Measurements from ENCODE around the gene NRG3.

Gene NRG3

DNA sequence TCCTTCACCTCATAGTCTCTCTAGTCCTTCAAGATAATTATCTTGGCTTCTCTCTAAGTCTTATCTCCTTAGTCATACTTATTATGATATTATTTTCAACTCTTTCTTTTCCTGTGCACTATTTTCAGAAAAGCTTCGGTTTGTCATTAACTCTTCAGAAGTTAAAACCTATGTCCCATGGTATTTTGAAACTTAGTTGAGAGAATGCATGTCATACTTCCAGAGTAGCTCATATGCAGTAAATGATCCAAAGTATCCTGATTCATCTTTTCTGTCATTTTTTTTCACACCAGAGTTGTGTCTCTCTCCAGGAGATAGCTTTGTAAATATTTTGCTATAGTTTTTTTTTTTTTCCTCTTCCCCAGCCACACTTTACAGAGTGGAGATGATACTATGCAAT is 1008.6 kb downstream of the NRG3 start:
- Histone ChIP-seq H3K36me3 (ENCODE audit: control insufficient read depth, insufficient read depth, low read length) (no peaks in the 10 kb centered on the region), H3K9me3 (ENCODE audit: control insufficient read depth, low read length) (no peaks in the 10 kb centered on the region), H3K27me3 (replicated peaks; ENCODE audit: control insufficient read depth, insufficient read depth, low read length, poor library complexity, severe bottlenecking) (no peaks in the 10 kb centered on the region), H3K27ac (ENCODE audit: insufficient read depth, low read length, poor library complexity, severe bottlenecking) (no peak overlapping the region), H3K4me1 (ENCODE audit: control insufficient read depth, insufficient read depth, low read length, poor library complexity, severe bottlenecking) (no peaks in the 10 kb centered on the region), H3K4me3 (ENCODE audit: insufficient read depth, low read depth, low read length, poor library complexity, severe bottlenecking) (no peak overlapping the region)
- DNase-seq: no peak

DNA sequence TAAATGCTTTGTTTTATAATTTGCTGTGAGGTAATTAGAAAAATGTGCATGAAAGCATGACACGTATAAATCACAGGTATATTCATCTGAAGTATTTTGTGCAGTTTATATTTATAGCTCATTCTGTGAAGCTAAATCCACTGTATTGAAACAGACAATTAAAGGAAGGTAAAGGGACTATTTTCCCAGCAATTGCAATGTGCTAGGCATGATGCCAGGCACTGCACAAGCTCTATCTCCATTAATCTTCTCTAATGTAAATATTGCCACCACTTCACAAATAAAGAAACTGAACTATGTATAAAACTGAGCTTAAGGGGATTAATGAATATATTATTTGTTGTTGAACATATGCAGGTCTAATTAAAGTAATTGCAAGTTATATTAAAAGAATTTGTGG is 1012.5 kb downstream of the NRG3 start:
- H3K4me3 ChIP-seq (ENCODE audit: insufficient read depth, low read depth, low read length, poor library complexity, severe bottlenecking): no peak overlapping the region
- no peaks in the 10 kb centered on the region for H3K27me3 ChIP-seq (replicated peaks; ENCODE audit: control insufficient read depth, insufficient read depth, low read length, poor library complexity, severe bottlenecking)
- DNase-seq: no peak
- no peaks in the 10 kb centered on the region for H3K9me3 ChIP-seq (ENCODE audit: control insufficient read depth, low read length)
- no peaks in the 10 kb centered on the region for H3K36me3 ChIP-seq (ENCODE audit: control insufficient read depth, insufficient read depth, low read length)
- H3K27ac ChIP-seq (ENCODE audit: insufficient read depth, low read length, poor library complexity, severe bottlenecking): no peak overlapping the region
- no peaks in the 10 kb centered on the region for H3K4me1 ChIP-seq (ENCODE audit: control insufficient read depth, insufficient read depth, low read length, poor library complexity, severe bottlenecking)

DNA sequence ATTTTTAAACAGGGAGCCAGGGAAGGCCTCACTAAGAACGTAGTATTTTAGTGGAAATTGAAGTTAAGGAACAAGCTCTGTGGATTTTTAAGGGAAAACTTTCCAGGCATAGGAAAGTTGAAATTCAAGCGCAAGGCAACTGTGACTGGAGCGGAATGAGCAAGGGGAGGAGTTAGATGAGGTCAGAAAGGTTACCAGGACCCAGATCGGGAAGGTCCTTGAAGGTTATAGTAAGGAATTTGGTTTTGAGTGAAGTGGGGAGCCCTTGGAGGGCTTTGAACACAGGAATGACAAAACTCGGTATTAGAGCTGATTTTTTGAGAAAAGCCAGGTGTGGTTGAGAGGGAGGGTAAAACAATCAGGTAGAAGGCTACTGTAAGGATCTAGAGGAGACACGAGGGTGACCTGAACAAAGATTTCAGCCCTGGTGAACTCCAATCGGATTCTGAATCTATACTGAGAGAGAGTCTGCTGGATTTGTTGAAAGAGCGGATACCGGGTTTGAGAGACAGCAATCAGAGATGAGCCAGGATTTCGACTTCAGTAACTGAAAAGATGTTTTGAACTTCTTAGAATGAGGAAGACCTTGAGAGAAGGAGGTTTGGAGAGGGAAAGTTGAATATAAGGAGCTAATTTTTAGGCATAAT is 1013.9 kb downstream of the NRG3 start:
- no peak for DNase-seq

DNA sequence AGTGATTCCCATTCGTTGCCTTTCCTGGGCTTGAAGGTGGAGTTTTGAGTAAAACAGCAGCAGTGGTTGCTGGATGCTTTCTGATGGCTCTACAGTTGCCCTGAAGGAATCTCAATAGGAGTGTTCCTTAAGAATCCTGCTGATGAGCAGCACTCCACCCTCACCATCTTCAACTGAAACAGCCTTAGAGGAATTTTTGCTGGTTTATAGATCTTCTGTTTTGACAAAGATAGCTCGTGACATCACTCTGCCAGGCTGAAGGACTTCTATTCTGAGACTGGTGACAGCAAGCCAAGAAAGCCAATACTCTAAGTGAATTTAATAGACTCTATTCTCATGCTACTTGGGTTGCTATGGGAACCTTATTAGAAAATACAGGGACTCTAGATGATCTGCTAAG is 1014.7 kb downstream of the NRG3 start:
- Histone ChIP-seq H3K36me3 (ENCODE audit: control insufficient read depth, insufficient read depth, low read length) (no peaks in the 10 kb centered on the region), H3K27ac (ENCODE audit: insufficient read depth, low read length, poor library complexity, severe bottlenecking) (no peak overlapping the region), H3K4me3 (ENCODE audit: insufficient read depth, low read depth, low read length, poor library complexity, severe bottlenecking) (no peak overlapping the region), H3K4me1 (ENCODE audit: control insufficient read depth, insufficient read depth, low read length, poor library complexity, severe bottlenecking) (no peaks in the 10 kb centered on the region), H3K9me3 (ENCODE audit: control insufficient read depth, low read length) (no peaks in the 10 kb centered on the region), H3K27me3 (replicated peaks; ENCODE audit: control insufficient read depth, insufficient read depth, low read length, poor library complexity, severe bottlenecking) (no peaks in the 10 kb centered on the region)
- no peak for DNase-seq

More for the DNA sequence above, 1013.9 kb downstream of the NRG3 start:
- Histone ChIP-seq H3K4me1 (ENCODE audit: control insufficient read depth, insufficient read depth, low read length, poor library complexity, severe bottlenecking) (no peaks in the 10 kb centered on the region), H3K36me3 (ENCODE audit: control insufficient read depth, insufficient read depth, low read length) (no peaks in the 10 kb centered on the region), H3K27ac (ENCODE audit: insufficient read depth, low read length, poor library complexity, severe bottlenecking) (no peak overlapping the region), H3K9me3 (ENCODE audit: control insufficient read depth, low read length) (no peaks in the 10 kb centered on the region), H3K27me3 (replicated peaks; ENCODE audit: control insufficient read depth, insufficient read depth, low read length, poor library complexity, severe bottlenecking) (no peaks in the 10 kb centered on the region), H3K4me3 (ENCODE audit: insufficient read depth, low read depth, low read length, poor library complexity, severe bottlenecking) (no peak overlapping the region)

DNA sequence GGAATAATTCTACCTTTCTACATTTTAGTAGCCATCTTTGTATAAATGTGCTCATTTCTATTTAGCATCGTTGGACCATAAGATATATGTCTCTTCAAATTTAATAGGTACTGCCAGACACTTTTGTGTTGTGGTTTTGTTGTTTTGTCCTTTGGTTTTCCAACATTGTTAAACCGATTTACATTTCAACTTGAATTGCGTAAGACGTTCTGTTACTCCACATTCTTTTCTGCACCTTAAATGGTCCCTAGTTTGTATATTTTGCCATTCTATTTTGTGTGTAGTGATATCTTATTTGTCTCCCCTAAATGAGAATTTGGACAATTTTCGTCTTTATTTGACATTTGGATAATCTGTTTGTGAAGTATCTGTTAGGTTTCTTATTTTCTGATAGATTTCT is 1015.6 kb downstream of the NRG3 start:
- H3K27me3 ChIP-seq (replicated peaks; ENCODE audit: control insufficient read depth, insufficient read depth, low read length, poor library complexity, severe bottlenecking): no peaks in the 10 kb centered on the region
- H3K36me3 ChIP-seq (ENCODE audit: control insufficient read depth, insufficient read depth, low read length): no peaks in the 10 kb centered on the region
- no peak overlapping the region for H3K4me3 ChIP-seq (ENCODE audit: insufficient read depth, low read depth, low read length, poor library complexity, severe bottlenecking)
- H3K27ac ChIP-seq (ENCODE audit: insufficient read depth, low read length, poor library complexity, severe bottlenecking): no peak overlapping the region
- no peaks in the 10 kb centered on the region for H3K4me1 ChIP-seq (ENCODE audit: control insufficient read depth, insufficient read depth, low read length, poor library complexity, severe bottlenecking)
- no peaks in the 10 kb centered on the region for H3K9me3 ChIP-seq (ENCODE audit: control insufficient read depth, low read length)
- DNase-seq: no peak

DNA sequence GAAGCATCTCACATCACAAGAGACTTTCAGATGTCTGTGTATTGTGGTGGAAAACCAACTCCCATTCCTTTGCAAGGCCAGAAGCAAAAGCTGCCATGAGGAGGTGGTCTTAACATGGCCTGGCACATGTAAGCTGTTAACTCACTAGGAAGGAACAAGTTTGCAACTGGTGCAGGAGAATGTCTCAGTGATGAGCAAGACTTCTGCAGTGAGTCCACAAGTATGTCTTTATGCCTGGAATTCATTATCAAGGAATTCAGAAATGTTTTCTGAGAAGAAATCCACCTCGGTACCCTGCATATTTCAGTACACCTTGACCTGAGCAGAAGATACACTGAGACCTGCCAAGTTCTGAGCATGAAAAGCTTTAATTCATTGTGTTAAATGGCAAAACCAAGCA is 1033.1 kb downstream of the NRG3 start:
- no peak for DNase-seq
- Histone ChIP-seq H3K36me3 (ENCODE audit: control insufficient read depth, insufficient read depth, low read length) (no peaks in the 10 kb centered on the region), H3K27me3 (replicated peaks; ENCODE audit: control insufficient read depth, insufficient read depth, low read length, poor library complexity, severe bottlenecking) (no peaks in the 10 kb centered on the region), H3K9me3 (ENCODE audit: control insufficient read depth, low read length) (no peaks in the 10 kb centered on the region), H3K4me1 (ENCODE audit: control insufficient read depth, insufficient read depth, low read length, poor library complexity, severe bottlenecking) (no peaks in the 10 kb centered on the region), H3K27ac (ENCODE audit: insufficient read depth, low read length, poor library complexity, severe bottlenecking) (no peak overlapping the region), H3K4me3 (ENCODE audit: insufficient read depth, low read depth, low read length, poor library complexity, severe bottlenecking) (no peak overlapping the region)

DNA sequence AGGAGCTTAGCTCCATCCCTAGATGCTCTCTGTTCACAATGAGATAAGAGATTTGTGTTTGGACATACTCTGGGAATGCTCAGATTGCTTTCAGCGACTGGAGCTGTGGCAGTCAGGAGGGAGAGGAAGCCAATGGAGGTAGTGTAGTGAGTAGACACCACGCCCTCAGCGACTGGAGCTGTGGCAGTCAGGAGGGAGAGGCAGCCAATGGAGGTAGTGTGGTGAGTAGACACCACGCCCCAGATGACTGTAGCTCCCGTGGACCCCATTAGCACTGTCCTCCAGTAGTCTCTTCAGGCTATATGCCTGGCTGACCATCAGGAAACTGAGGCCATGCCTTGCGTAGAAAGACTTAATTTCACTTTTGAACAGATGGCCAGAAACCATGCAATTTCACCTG is 1033.8 kb downstream of the NRG3 start:
- no peaks in the 10 kb centered on the region for H3K4me1 ChIP-seq (ENCODE audit: control insufficient read depth, insufficient read depth, low read length, poor library complexity, severe bottlenecking)
- H3K9me3 ChIP-seq (ENCODE audit: control insufficient read depth, low read length): no peaks in the 10 kb centered on the region
- DNase-seq: no peak
- H3K27ac ChIP-seq (ENCODE audit: insufficient read depth, low read length, poor library complexity, severe bottlenecking): no peak overlapping the region
- H3K4me3 ChIP-seq (ENCODE audit: insufficient read depth, low read depth, low read length, poor library complexity, severe bottlenecking): no peak overlapping the region
- no peaks in the 10 kb centered on the region for H3K27me3 ChIP-seq (replicated peaks; ENCODE audit: control insufficient read depth, insufficient read depth, low read length, poor library complexity, severe bottlenecking)
- no peaks in the 10 kb centered on the region for H3K36me3 ChIP-seq (ENCODE audit: control insufficient read depth, insufficient read depth, low read length)

DNA sequence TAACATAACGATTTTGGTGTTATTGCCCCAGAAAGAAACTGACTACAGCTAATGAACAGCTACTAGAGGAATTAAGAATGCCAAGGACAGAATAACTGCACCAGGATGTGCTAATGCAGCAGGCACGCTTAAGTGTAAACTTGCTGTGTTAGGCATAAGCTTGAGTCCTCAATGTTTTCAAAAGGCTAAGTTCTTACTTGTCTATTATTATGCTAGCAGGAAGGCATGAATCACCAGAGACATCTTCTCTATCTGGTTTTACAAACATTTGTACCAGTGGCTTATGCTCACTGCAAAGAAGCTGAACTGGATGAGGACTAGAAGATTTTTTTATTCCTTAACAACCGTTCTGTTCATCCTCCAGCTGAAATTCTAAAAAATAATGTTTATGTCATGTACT is 1035.3 kb downstream of the NRG3 start:
- Histone ChIP-seq H3K4me1 (ENCODE audit: control insufficient read depth, insufficient read depth, low read length, poor library complexity, severe bottlenecking) (no peaks in the 10 kb centered on the region), H3K36me3 (ENCODE audit: control insufficient read depth, insufficient read depth, low read length) (no peaks in the 10 kb centered on the region), H3K9me3 (ENCODE audit: control insufficient read depth, low read length) (no peaks in the 10 kb centered on the region), H3K27me3 (replicated peaks; ENCODE audit: control insufficient read depth, insufficient read depth, low read length, poor library complexity, severe bottlenecking) (no peaks in the 10 kb centered on the region), H3K27ac (ENCODE audit: insufficient read depth, low read length, poor library complexity, severe bottlenecking) (no peak overlapping the region), H3K4me3 (ENCODE audit: insufficient read depth, low read depth, low read length, poor library complexity, severe bottlenecking) (no peak overlapping the region)
- DNase-seq: no peak

DNA sequence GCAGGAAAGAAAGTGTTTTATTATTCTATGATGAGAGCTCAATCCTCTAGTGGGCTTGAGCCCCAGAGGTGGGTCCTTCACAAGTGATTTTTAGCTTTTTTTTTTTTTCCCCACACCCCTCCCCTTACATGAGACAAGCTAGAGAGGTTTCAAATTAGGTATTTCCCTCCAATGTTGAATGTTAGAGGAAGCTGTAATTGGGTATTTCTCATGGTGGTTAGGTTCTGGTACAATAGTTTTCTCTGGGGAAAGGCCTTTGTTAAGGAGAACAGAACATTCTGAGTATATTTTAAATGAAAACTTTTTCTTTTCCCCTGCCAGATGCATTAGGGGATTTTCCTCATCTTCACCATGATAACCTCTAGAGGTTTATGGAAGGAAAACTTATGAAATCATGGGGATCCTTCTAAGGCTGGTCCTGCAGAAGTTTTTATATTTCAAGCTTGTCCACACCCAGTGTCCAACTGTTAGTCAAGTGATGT is 1039.7 kb downstream of the NRG3 start:
- H3K27ac ChIP-seq (ENCODE audit: insufficient read depth, low read length, poor library complexity, severe bottlenecking): no peak overlapping the region
- DNase-seq: no peak
- H3K9me3 ChIP-seq (ENCODE audit: control insufficient read depth, low read length): no peaks in the 10 kb centered on the region
- H3K27me3 ChIP-seq (replicated peaks; ENCODE audit: control insufficient read depth, insufficient read depth, low read length, poor library complexity, severe bottlenecking): no peaks in the 10 kb centered on the region
- H3K4me1 ChIP-seq (ENCODE audit: control insufficient read depth, insufficient read depth, low read length, poor library complexity, severe bottlenecking): no peaks in the 10 kb centered on the region
- H3K4me3 ChIP-seq (ENCODE audit: insufficient read depth, low read depth, low read length, poor library complexity, severe bottlenecking): no peak overlapping the region
- no peaks in the 10 kb centered on the region for H3K36me3 ChIP-seq (ENCODE audit: control insufficient read depth, insufficient read depth, low read length)

DNA sequence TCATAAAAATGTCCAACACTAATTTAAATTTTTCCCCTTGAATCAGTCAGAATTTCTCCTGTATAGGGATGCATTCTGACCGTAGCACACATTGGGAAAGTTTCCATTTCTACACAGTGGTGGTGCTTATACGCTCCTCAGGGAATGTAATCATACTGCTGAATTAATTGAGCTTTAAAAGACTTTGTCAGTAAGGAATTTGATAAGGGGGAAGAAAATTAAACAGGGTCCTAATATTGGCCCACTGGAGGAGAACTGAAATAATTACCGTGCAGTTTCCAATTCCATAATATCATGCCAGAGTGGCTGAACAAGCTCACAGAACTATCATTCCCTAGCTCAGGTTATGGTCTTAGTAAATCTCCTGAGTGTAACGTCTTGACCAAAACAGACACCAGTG is 1041.9 kb downstream of the NRG3 start:
- H3K27me3 ChIP-seq (replicated peaks; ENCODE audit: control insufficient read depth, insufficient read depth, low read length, poor library complexity, severe bottlenecking): no peaks in the 10 kb centered on the region
- no peak overlapping the region for H3K27ac ChIP-seq (ENCODE audit: insufficient read depth, low read length, poor library complexity, severe bottlenecking)
- no peaks in the 10 kb centered on the region for H3K9me3 ChIP-seq (ENCODE audit: control insufficient read depth, low read length)
- DNase-seq: no peak
- H3K4me3 ChIP-seq (ENCODE audit: insufficient read depth, low read depth, low read length, poor library complexity, severe bottlenecking): no peak overlapping the region
- H3K36me3 ChIP-seq (ENCODE audit: control insufficient read depth, insufficient read depth, low read length): no peaks in the 10 kb centered on the region
- H3K4me1 ChIP-seq (ENCODE audit: control insufficient read depth, insufficient read depth, low read length, poor library complexity, severe bottlenecking): no peaks in the 10 kb centered on the region
